ENCODE measurements around the gene CHIA.
"Not testable (repeated sequence)": the region's sequence is repeated elsewhere in the genome, so short reads cannot be mapped to it uniquely, and the experiment has no call there.

The CHIA gene

GRCh38 chr1:111359376-111359775, 68.7 kb downstream of the CHIA start:
- no peak overlapping the region for H3K27ac ChIP-seq (replicated peaks)

GRCh38 chr1:111360257-111360656, 69.6 kb downstream of the CHIA start:
- not testable (repeated sequence) for H3K27me3 ChIP-seq (ENCODE audit: insufficient read depth, poor library complexity, severe bottlenecking); H3K4me3 ChIP-seq (replicated peaks; ENCODE audit: insufficient read depth, low read length); DNase-seq (ENCODE audit: low read depth in 1 of 2, low spot score in 1 of 2); H3K27ac ChIP-seq (replicated peaks)

More at GRCh38 chr1:111359376-111359775, 68.7 kb downstream of the CHIA start:
- peaks cover under 1% of the 10 kb centered on the region for H3K27me3 ChIP-seq (ENCODE audit: insufficient read depth, poor library complexity, severe bottlenecking)
- DNase-seq (ENCODE audit: low read depth in 1 of 2, low spot score in 1 of 2): no peak
- H3K4me3 ChIP-seq (replicated peaks; ENCODE audit: insufficient read depth, low read length): no peak overlapping the region
- TF ChIP-seq GABPA (IDR thresholded peaks at IDR 0.05; ENCODE audit: low read depth): no peak
- no peak for TF ChIP-seq SPI1 (IDR thresholded peaks at IDR 0.05; ENCODE audit: borderline replicate concordance, low read depth)
- TF ChIP-seq CTCF (IDR thresholded peaks at IDR 0.05; ENCODE audit: insufficient read depth, low read length): no peak
- TF ChIP-seq POLR2AphosphoS5 (IDR thresholded peaks at IDR 0.05; ENCODE audit: low read depth): no peak

GRCh38 chr1:111361761-111362160, 71.1 kb downstream of the CHIA start:
- H3K27ac ChIP-seq (replicated peaks): no peak overlapping the region
- peak; percentile 55 for TF ChIP-seq SPI1 (IDR thresholded peaks at IDR 0.05; ENCODE audit: borderline replicate concordance, low read depth)
- no peak for TF ChIP-seq GABPA (IDR thresholded peaks at IDR 0.05; ENCODE audit: low read depth)
- no peak for TF ChIP-seq CTCF (IDR thresholded peaks at IDR 0.05; ENCODE audit: insufficient read depth, low read length)
- TF ChIP-seq POLR2AphosphoS5 (IDR thresholded peaks at IDR 0.05; ENCODE audit: low read depth): no peak
- no peak for TF ChIP-seq REST (IDR thresholded peaks at IDR 0.05; ENCODE audit: insufficient replicate concordance, low read depth)
- H3K4me3 ChIP-seq (replicated peaks; ENCODE audit: insufficient read depth, low read length): no peak overlapping the region
- no peak for DNase-seq (ENCODE audit: low read depth in 1 of 2, low spot score in 1 of 2)
- H3K27me3 ChIP-seq (ENCODE audit: insufficient read depth, poor library complexity, severe bottlenecking): peaks cover 2% of the 10 kb centered on the region

GRCh38 chr1:111364690-111365089, 74.0 kb downstream of the CHIA start:
- TF ChIP-seq GABPA (IDR thresholded peaks at IDR 0.05; ENCODE audit: low read depth) (no peak), CTCF (IDR thresholded peaks at IDR 0.05; ENCODE audit: insufficient read depth, low read length) (no peak), SPI1 (IDR thresholded peaks at IDR 0.05; ENCODE audit: borderline replicate concordance, low read depth) (no peak), POLR2AphosphoS5 (IDR thresholded peaks at IDR 0.05; ENCODE audit: low read depth) (no peak)
- Histone ChIP-seq H3K4me3 (replicated peaks; ENCODE audit: insufficient read depth, low read length) (no peak overlapping the region), H3K27ac (replicated peaks) (no peak overlapping the region), H3K27me3 (ENCODE audit: insufficient read depth, poor library complexity, severe bottlenecking) (peaks cover 4% of the 10 kb centered on the region)
- no peak for DNase-seq (ENCODE audit: low read depth in 1 of 2, low spot score in 1 of 2)

GRCh38 chr1:111366256-111366655, 75.6 kb downstream of the CHIA start:
- TF ChIP-seq GABPA (IDR thresholded peaks at IDR 0.05; ENCODE audit: low read depth): no peak
- no peak for TF ChIP-seq SPI1 (IDR thresholded peaks at IDR 0.05; ENCODE audit: borderline replicate concordance, low read depth)
- Histone ChIP-seq H3K27ac (replicated peaks) (no peak overlapping the region), H3K4me3 (replicated peaks; ENCODE audit: insufficient read depth, low read length) (no peak overlapping the region), H3K27me3 (ENCODE audit: insufficient read depth, poor library complexity, severe bottlenecking) (peaks cover 4% of the 10 kb centered on the region)
- DNase-seq (ENCODE audit: low read depth in 1 of 2, low spot score in 1 of 2): no peak

Measured in HL-60 (cell line).